ENCODE data around the gene ZSCAN1. TPM values are rescaled to one million over a fixed set of nuclear protein-coding genes. Genes with fewer than 3 reads are reported as not detected.

ZSCAN1 gene
- total RNA-seq, 1 donor from 2014 or later = 0.67 TPM

GRCh38 chr19:58089846-58090245, 56.0 kb downstream of the ZSCAN1 start:
- no peak for DNase-seq (ENCODE audit: low spot score)
- Mint-ChIP-seq H3K9me3 (peaks cover 64% of the 10 kb centered on the region), H3K4me3 (no peak overlapping the region), H3K27ac (no peak overlapping the region), H3K4me1 (no peaks in the 10 kb centered on the region), H3K27me3 (ENCODE audit: insufficient read depth, low read depth) (peaks cover 17% of the 10 kb centered on the region), H3K36me3 (peaks cover 46% of the 10 kb centered on the region)
- no peak overlapping the region for H3K27ac ChIP-seq
- no peak for TF ChIP-seq EZH2 (IDR thresholded peaks at IDR 0.05)
- TF ChIP-seq EZH2phosphoT487 (IDR thresholded peaks at IDR 0.05) = no peak
- TF ChIP-seq, protein P1, sequence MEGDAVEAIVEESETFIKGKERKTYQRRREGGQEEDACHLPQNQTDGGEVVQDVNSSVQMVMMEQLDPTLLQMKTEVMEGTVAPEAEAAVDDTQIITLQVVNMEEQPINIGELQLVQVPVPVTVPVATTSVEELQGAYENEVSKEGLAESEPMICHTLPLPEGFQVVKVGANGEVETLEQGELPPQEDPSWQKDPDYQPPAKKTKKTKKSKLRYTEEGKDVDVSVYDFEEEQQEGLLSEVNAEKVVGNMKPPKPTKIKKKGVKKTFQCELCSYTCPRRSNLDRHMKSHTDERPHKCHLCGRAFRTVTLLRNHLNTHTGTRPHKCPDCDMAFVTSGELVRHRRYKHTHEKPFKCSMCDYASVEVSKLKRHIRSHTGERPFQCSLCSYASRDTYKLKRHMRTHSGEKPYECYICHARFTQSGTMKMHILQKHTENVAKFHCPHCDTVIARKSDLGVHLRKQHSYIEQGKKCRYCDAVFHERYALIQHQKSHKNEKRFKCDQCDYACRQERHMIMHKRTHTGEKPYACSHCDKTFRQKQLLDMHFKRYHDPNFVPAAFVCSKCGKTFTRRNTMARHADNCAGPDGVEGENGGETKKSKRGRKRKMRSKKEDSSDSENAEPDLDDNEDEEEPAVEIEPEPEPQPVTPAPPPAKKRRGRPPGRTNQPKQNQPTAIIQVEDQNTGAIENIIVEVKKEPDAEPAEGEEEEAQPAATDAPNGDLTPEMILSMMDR (IDR thresholded peaks at IDR 0.05) = no peak
- no peaks in the 10 kb centered on the region for H3K36me3 ChIP-seq
- no peak overlapping the region for H3K4me2 ChIP-seq
- no peaks in the 10 kb centered on the region for H4K20me1 ChIP-seq (ENCODE audit: low read depth)
- H3F3A ChIP-seq (ENCODE audit: low read depth) = no peaks in the 10 kb centered on the region
- H3K4me3 ChIP-seq = no peak overlapping the region
- H3K9ac ChIP-seq = no peak overlapping the region
- no peaks in the 10 kb centered on the region for H3K9me3 ChIP-seq (ENCODE audit: low read depth)
- H2AFZ ChIP-seq (replicated peaks) = no peak overlapping the region
- no peaks in the 10 kb centered on the region for H3K27me3 ChIP-seq
- H3K4me1 ChIP-seq = no peaks in the 10 kb centered on the region
- H3K79me2 ChIP-seq (ENCODE audit: low read depth) = peaks cover 13% of the 10 kb centered on the region

- TF ChIP-seq, protein P1 (IDR thresholded peaks at IDR 0.05) = peak; percentile 11
- no peak for TF ChIP-seq EZH2phosphoT487 (IDR thresholded peaks at IDR 0.05)
- TF ChIP-seq EZH2 (IDR thresholded peaks at IDR 0.05) = no peak
- H3K27me3 ChIP-seq = no peaks in the 10 kb centered on the region
- H3K36me3 ChIP-seq = no peaks in the 10 kb centered on the region
- H3K4me3 Mint-ChIP-seq = no peak overlapping the region
- H3K27ac Mint-ChIP-seq = no peak overlapping the region
- no peak overlapping the region for H3K27ac ChIP-seq
- H3K9me3 ChIP-seq (ENCODE audit: low read depth) = no peaks in the 10 kb centered on the region
- H3K79me2 ChIP-seq (ENCODE audit: low read depth) = peaks cover 28% of the 10 kb centered on the region
- H3K4me1 Mint-ChIP-seq = no peaks in the 10 kb centered on the region
- peaks cover 71% of the 10 kb centered on the region for H3K9me3 Mint-ChIP-seq
- H3K9ac ChIP-seq = no peak overlapping the region
- H4K20me1 ChIP-seq (ENCODE audit: low read depth) = no peaks in the 10 kb centered on the region
- DNase-seq (ENCODE audit: low spot score) = no peak
- peaks cover 45% of the 10 kb centered on the region for H3K36me3 Mint-ChIP-seq
- H3K4me1 ChIP-seq = no peaks in the 10 kb centered on the region
- H3K27me3 Mint-ChIP-seq (ENCODE audit: insufficient read depth, low read depth) = peaks cover 19% of the 10 kb centered on the region
- H2AFZ ChIP-seq (replicated peaks) = no peak overlapping the region
- no peaks in the 10 kb centered on the region for H3F3A ChIP-seq (ENCODE audit: low read depth)
- no peak overlapping the region for H3K4me3 ChIP-seq
- H3K4me2 ChIP-seq = no peak overlapping the region
Observed at GRCh38 chr19:58091251-58091995, 57.6 kb downstream of the ZSCAN1 start.

- no peaks in the 10 kb centered on the region for H4K20me1 ChIP-seq (ENCODE audit: low read depth)
- no peak overlapping the region for H3K9ac ChIP-seq
- Mint-ChIP-seq H3K27me3 (ENCODE audit: insufficient read depth, low read depth) (peaks cover 19% of the 10 kb centered on the region), H3K4me1 (no peaks in the 10 kb centered on the region), H3K4me3 (no peak overlapping the region), H3K36me3 (peaks cover 44% of the 10 kb centered on the region), H3K9me3 (peaks cover 70% of the 10 kb centered on the region), H3K27ac (no peak overlapping the region)
- no peaks in the 10 kb centered on the region for H3K36me3 ChIP-seq
- H2AFZ ChIP-seq (replicated peaks) = no peak overlapping the region
- no peak for DNase-seq (ENCODE audit: low spot score)
- H3K9me3 ChIP-seq (ENCODE audit: low read depth) = no peaks in the 10 kb centered on the region
- H3F3A ChIP-seq (ENCODE audit: low read depth) = no peaks in the 10 kb centered on the region
- no peak for TF ChIP-seq EZH2 (IDR thresholded peaks at IDR 0.05)
- TF ChIP-seq, protein P1 (IDR thresholded peaks at IDR 0.05) = no peak
- TF ChIP-seq EZH2phosphoT487 (IDR thresholded peaks at IDR 0.05) = no peak
- H3K79me2 ChIP-seq (ENCODE audit: low read depth) = peaks cover 44% of the 10 kb centered on the region
- no peak overlapping the region for H3K27ac ChIP-seq
- no peak overlapping the region for H3K4me2 ChIP-seq
- no peaks in the 10 kb centered on the region for H3K4me1 ChIP-seq
- no peaks in the 10 kb centered on the region for H3K27me3 ChIP-seq
- H3K4me3 ChIP-seq = no peak overlapping the region
Observed at GRCh38 chr19:58093071-58093470, 59.2 kb downstream of the ZSCAN1 start.

All from neural progenitor cell (in vitro differentiated cells).